ENCODE measurements around the gene ETV2.

GRCh38 chr19:35615036-35615435, 26.5 kb upstream of the ETV2 start:
- TF ChIP-seq EZH2phosphoT487 (IDR thresholded peaks at IDR 0.05; ENCODE audit: insufficient read depth, low read depth) (no peak), EZH2 (IDR thresholded peaks at IDR 0.05; ENCODE audit: insufficient read depth, poor library complexity, severe bottlenecking) (no peak)

Data from GM23248 (cell line).